Brain microvascular endothelial cell (primary cell): ENCODE results near the gene SEMA3D.
A peak's percentile ranks its signal among the peaks of the same experiment; 100 is the strongest.

Source experiments
- DNase-seq: peaks from one replicate; pipeline ENCODE4 v3.0.0-alpha.2; 2020
- H3K27ac ChIP-seq: fragments of 250-450 bp; sonication (Bioruptor Pico); 2 replicates; pipeline ENCODE4 v1.5.1; 2020; ENCODE audit warnings: mild to moderate bottlenecking, moderate library complexity
- H3K27me3 ChIP-seq: fragments of 250-450 bp; sonication (Bioruptor Pico); replicated peaks from 2 replicates; pipeline ENCODE4 v1.5.1; 2020; ENCODE audit warnings: mild to moderate bottlenecking
- H3K36me3 ChIP-seq: fragments of 250-450 bp; sonication (Bioruptor Pico); replicated peaks from 2 replicates; pipeline ENCODE4 v1.5.1; 2020; ENCODE audit warnings: mild to moderate bottlenecking
- H3K4me3 ChIP-seq: 2 replicates; pipeline ENCODE4 v1.5.1; 2011; ENCODE audit warnings: low read depth, mild to moderate bottlenecking, control low read depth, low read length, moderate library complexity
- in situ Hi-C: cut with HindIII; loops from 2 replicates; pipeline ENCODE4 v1.10.0; 2017; ENCODE audit warnings: low sequenced_read_pairs, low pct_ligation_motif_present
- TF ChIP-seq, protein P1 (sequence below): IDR thresholded peaks from 2 replicates; pipeline ENCODE4 v1.5.1; 2011; ENCODE audit warnings: low read depth, mild to moderate bottlenecking, moderate library complexity, low read length, control low read depth, inconsistent platforms; ENCODE audit errors: missing control alignments

Gene SEMA3D

DNA sequence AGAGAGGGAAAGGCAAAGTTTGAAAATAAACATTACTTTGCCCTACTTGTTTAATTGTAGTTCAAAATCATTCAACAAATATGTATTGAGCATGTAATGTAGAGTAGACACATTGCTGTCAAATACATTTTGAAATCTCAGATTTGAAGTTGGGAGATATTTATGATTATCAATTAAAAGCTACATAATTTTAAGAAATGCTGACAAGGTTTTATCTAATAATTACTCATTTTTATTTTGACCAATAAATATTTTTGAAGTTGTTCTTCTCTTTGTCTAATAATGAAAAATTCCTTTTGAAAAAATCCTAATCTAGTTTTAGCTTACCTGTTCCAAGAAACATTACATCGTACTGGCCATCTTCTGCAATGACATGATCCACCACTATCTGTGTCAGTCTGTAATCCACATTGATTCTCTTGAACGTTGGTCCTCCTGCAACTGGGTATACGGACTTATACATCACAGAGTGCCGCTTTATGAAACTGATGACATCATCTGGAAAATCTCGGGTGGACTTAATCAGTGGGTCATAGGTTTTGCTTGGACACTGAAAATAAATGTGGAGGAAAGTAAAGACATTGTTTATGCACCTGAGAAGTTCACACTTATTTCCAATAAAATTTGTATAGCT, 164.7 kb downstream of the SEMA3D start:
- in situ Hi-C loops: loop anchor here (25.0 kb wide), 1 partner anchor 535 kb away; no protein-coding TSS in a partner anchor
- H3K27ac ChIP-seq: no peak overlapping the region
- no peaks in the 10 kb centered on the region for H3K36me3 ChIP-seq
- no peak overlapping the region for H3K4me3 ChIP-seq
- no peak for DNase-seq
- no peaks in the 10 kb centered on the region for H3K27me3 ChIP-seq
- TF ChIP-seq, protein P1, sequence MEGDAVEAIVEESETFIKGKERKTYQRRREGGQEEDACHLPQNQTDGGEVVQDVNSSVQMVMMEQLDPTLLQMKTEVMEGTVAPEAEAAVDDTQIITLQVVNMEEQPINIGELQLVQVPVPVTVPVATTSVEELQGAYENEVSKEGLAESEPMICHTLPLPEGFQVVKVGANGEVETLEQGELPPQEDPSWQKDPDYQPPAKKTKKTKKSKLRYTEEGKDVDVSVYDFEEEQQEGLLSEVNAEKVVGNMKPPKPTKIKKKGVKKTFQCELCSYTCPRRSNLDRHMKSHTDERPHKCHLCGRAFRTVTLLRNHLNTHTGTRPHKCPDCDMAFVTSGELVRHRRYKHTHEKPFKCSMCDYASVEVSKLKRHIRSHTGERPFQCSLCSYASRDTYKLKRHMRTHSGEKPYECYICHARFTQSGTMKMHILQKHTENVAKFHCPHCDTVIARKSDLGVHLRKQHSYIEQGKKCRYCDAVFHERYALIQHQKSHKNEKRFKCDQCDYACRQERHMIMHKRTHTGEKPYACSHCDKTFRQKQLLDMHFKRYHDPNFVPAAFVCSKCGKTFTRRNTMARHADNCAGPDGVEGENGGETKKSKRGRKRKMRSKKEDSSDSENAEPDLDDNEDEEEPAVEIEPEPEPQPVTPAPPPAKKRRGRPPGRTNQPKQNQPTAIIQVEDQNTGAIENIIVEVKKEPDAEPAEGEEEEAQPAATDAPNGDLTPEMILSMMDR: no peak

DNA sequence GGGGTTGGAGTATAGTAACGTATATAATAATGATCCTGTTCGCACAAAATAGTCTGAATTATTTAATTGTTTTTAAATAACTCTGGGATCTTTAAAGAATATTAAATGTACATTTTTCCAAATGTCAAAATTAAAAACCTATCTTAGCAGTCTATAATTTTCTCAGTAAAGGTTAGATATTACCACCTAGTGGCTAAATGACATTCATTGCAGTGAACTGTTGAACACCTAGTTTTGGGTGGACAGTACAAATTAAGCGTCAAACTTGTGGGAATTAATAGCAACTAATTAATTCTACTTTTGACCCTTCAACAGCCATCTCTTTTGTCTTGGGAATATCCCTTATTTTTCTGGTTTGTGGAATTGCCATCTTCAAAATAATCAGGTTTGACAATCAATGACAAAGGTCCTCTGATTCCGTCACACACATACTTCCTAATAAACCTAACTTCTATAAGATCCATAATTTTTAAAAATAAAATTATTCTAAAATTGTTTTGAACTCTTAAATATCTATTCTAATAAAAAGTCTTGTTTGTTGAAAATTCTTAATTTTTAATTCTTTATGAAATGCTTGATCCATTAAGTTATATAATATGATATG, 165.7 kb downstream of the SEMA3D start:
- TF ChIP-seq, protein P1: peak; percentile 47
- in situ Hi-C loops: loop anchor here (25.0 kb wide), 1 partner anchor 534 kb away; no protein-coding TSS in a partner anchor
- H3K4me3 ChIP-seq: no peak overlapping the region
- H3K36me3 ChIP-seq: no peaks in the 10 kb centered on the region
- no peaks in the 10 kb centered on the region for H3K27me3 ChIP-seq
- no peak for DNase-seq
- no peak overlapping the region for H3K27ac ChIP-seq

DNA sequence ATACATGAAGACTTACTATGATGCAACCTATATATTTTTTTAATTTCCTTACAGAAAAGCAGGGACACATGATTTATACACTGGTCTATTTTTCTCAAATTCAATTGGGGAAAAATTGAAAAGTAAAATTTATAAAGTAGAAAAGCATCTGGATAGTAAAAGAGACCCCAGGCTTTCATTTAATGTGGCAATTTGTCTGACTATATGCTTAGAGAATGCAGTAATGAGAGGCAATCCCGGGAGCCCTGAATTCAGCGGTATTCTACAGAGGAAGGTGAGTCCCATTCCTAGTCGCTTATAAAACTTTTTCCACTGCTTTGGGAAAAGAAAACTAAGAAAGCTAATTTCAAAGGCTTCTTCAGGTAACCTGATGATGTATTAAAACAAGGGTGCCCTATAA, 167.1 kb downstream of the SEMA3D start:
- no peaks in the 10 kb centered on the region for H3K27me3 ChIP-seq
- H3K4me3 ChIP-seq: no peak overlapping the region
- no peaks in the 10 kb centered on the region for H3K36me3 ChIP-seq
- in situ Hi-C loops: loop anchor here (25.0 kb wide), 1 partner anchor 532 kb away; no protein-coding TSS in a partner anchor
- H3K27ac ChIP-seq: no peak overlapping the region
- TF ChIP-seq, protein P1: no peak
- no peak for DNase-seq

DNA sequence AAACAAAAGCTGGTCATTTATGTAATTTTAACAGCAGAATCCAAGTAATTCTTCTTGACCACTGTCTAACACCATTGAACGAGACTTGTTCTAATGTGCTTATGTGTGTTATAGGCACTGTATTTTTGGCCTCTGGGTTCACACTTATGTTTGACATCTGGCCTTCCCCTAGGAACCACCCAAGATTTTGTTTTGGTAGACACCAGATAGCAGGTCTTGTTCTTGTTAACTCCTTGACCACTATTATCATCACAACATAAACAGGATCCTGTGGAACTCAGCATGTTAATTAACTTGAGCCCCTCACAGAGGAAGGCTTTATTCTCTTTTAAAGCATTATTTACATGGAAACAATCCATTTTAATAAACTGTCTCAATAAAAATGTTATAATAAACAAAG, 167.7 kb downstream of the SEMA3D start:
- H3K36me3 ChIP-seq: no peaks in the 10 kb centered on the region
- TF ChIP-seq, protein P1: no peak
- in situ Hi-C loops: loop anchor here (25.0 kb wide), 1 partner anchor 532 kb away; no protein-coding TSS in a partner anchor

DNA sequence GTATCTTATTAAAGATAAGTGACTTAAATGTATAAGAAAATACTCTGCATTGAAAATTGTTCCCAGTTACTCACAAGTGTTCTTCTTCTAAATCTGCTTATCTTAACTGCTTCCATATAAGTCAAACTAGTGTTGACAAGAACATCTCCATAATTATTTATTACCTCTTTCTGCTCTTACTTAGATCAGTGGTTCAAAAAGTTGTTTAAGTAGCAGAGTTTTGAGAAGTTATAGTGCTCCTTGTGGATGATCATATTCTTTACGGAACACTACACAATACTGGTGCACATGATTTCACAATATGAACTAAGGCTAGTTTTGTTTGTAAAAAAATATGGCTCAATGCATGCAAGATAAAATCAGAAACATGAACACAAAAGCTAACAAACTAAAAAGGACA, 168.4 kb downstream of the SEMA3D start:
- no peak overlapping the region for H3K27ac ChIP-seq
- TF ChIP-seq, protein P1: no peak
- in situ Hi-C loops: loop anchor here (25.0 kb wide), 1 partner anchor 531 kb away; no protein-coding TSS in a partner anchor
- H3K4me3 ChIP-seq: no peak overlapping the region
- no peaks in the 10 kb centered on the region for H3K36me3 ChIP-seq
- H3K27me3 ChIP-seq: no peaks in the 10 kb centered on the region
- DNase-seq: no peak

More for the DNA sequence above, 167.7 kb downstream of the SEMA3D start:
- Histone ChIP-seq H3K27ac (no peak overlapping the region), H3K4me3 (no peak overlapping the region), H3K27me3 (no peaks in the 10 kb centered on the region)
- no peak for DNase-seq
